GM19035 (cell line): Measurements from ENCODE around the gene KIAA1328.
"Not testable (repeated sequence)": the region's sequence is repeated elsewhere in the genome, so short reads cannot be mapped to it uniquely, and the experiment has no call there.

Source experiments
- ATAC-seq: cut with Tn5 transposase; IDR thresholded peaks from one replicate; pipeline ENCODE4 v1.9.1; 2021; ENCODE audit not compliant: unreplicated experiment

KIAA1328 gene

GRCh38 chr18:36828630-36829361 lies at the start of gene KIAA1328, which contains the start of gene TPGS2:
Gene KIAA1328, plus strand, starts transcription at chr18:36829127. Its CDS starts 12 bp downstream, at chr18:36829139.
Gene TPGS2, minus strand, starts transcription at chr18:36829002. Its CDS starts 235 bp downstream, at chr18:36828767.
- ATAC-seq, result peak; percentile 93

- no peak for ATAC-seq
These were observed 48.2 kb upstream of the KIAA1328 start for GRCh38 chr18:36780748-36781147.

- ATAC-seq, result no peak
These were observed 46.2 kb upstream of the KIAA1328 start for GRCh38 chr18:36782710-36783109.

- ATAC-seq, result no peak
These were observed 45.1 kb upstream of the KIAA1328 start for GRCh38 chr18:36783792-36784191.

GRCh38 chr18:36786686-36787085 lies 42.2 kb upstream of the KIAA1328 start:
- ATAC-seq, result no peak

- ATAC-seq, result no peak
These were observed 36.2 kb upstream of the KIAA1328 start for GRCh38 chr18:36792634-36793283.

GRCh38 chr18:36798738-36799473 lies 30.0 kb upstream of the KIAA1328 start:
- ATAC-seq, result no peak

GRCh38 chr18:36805105-36805504 lies 23.8 kb upstream of the KIAA1328 start:
- no peak for ATAC-seq

- ATAC-seq, result no peak
These were observed 20.2 kb upstream of the KIAA1328 start for GRCh38 chr18:36808681-36809080.

- ATAC-seq, result peak; percentile 96
These were observed 19.1 kb upstream of the KIAA1328 start for GRCh38 chr18:36809590-36810381.

- ATAC-seq, result no peak
These were observed 17.5 kb upstream of the KIAA1328 start for GRCh38 chr18:36811430-36811829.

- no peak for ATAC-seq
These were observed 17.0 kb upstream of the KIAA1328 start for GRCh38 chr18:36811955-36812354.

GRCh38 chr18:36812678-36813077 lies 16.2 kb upstream of the KIAA1328 start:
- no peak for ATAC-seq

GRCh38 chr18:36813101-36813775 lies 15.7 kb upstream of the KIAA1328 start:
- ATAC-seq, result no peak

GRCh38 chr18:36813824-36814223 lies 15.1 kb upstream of the KIAA1328 start:
- ATAC-seq, result no peak

GRCh38 chr18:36814994-36815393 lies 13.9 kb upstream of the KIAA1328 start:
- no peak for ATAC-seq

GRCh38 chr18:36816096-36816495 lies 12.8 kb upstream of the KIAA1328 start:
- not testable (repeated sequence) for ATAC-seq

GRCh38 chr18:36817039-36817438 lies 11.9 kb upstream of the KIAA1328 start:
- ATAC-seq, result no peak

- ATAC-seq, result no peak
These were observed 10.3 kb upstream of the KIAA1328 start for GRCh38 chr18:36818652-36819051.

GRCh38 chr18:36819621-36820020 lies 9.3 kb upstream of the KIAA1328 start:
- ATAC-seq, result no peak
